Heart right ventricle (tissue), 16 donors: ENCODE measurements around the gene DNAH17. TPM values are rescaled to one million over a fixed set of nuclear protein-coding genes. Genes with fewer than 3 reads are reported as not detected.

Experiments used
- ATAC-seq, 8 donors: fragments of 200-7000 bp; cut with Tn5 transposase; one replicate each; pipeline ENCODE4 v1.9.1; 2020; ENCODE audit warnings: mild to moderate bottlenecking in 8 of 8, moderate library complexity in 8 of 8, moderate number of reproducible peaks in 1 of 8
- DNase-seq, 2 donors: peaks; one replicate each; pipeline ENCODE4 v3.0.0-alpha.2; 2020
- H3K27ac ChIP-seq, 10 donors: fragments of 200-600 bp; sonication (generic) in 2 of 10; one replicate each; pipeline versions ENCODE4 v1.5.0 to v1.8.0; 2020 to 2022; ENCODE audit warnings: mild to moderate bottlenecking in 3 of 10
- H3K27me3 ChIP-seq, 7 donors: fragments of 200-600 bp; one replicate each; pipeline ENCODE4 v1.8.0; 2021 to 2022; ENCODE audit warnings: mild to moderate bottlenecking in 2 of 7
- H3K36me3 ChIP-seq, 9 donors: fragments of 200-600 bp; sonication (generic) in 1 of 9; one replicate each; pipeline versions ENCODE4 v1.5.0 to v1.8.0; 2020 to 2022; ENCODE audit warnings: mild to moderate bottlenecking in 2 of 9
- H3K4me1 ChIP-seq, 9 donors: fragments of 200-600 bp; sonication (generic) in 1 of 9; one replicate each; pipeline versions ENCODE4 v1.5.0 to v1.8.0; 2020 to 2022; ENCODE audit warnings: mild to moderate bottlenecking in 4 of 9
- H3K4me3 ChIP-seq, 10 donors: fragments of 200-600 bp; sonication (generic) in 2 of 10; one replicate each; pipeline versions ENCODE4 v1.5.0 to v1.8.0; 2020 to 2022; ENCODE audit warnings: mild to moderate bottlenecking in 7 of 10, moderate library complexity in 2 of 10
- H3K9me3 ChIP-seq, 11 donors: fragments of 200-600 bp in 10 of 11; sonication (generic) in 2 of 11; one replicate each; pipeline versions ENCODE4 v1.5.0 to v1.8.0; 2013 to 2022; ENCODE audit warnings: mild to moderate bottlenecking in 2 of 11, control low read depth in 1 of 11, moderate library complexity in 1 of 11
- CTCF ChIP-seq, 9 donors: fragments of 200-600 bp; sonication (generic) in 2 of 9; IDR thresholded peaks; one replicate each; pipeline versions ENCODE4 v1.5.0 to v1.8.0; 2021 to 2022; ENCODE audit warnings: antibody characterized with exemption in 9 of 9, mild to moderate bottlenecking in 5 of 9, moderate library complexity in 1 of 9
- WGBS, 2 donors: extraction: QIAGEN DNeasy Blood & Tissue Kit; methylation state at CpG; one replicate each; pipeline ENCODE4 v1.1.7; 2013; ENCODE audit warnings: inconsistent platforms in 1 of 2; 5-methylcytosine and 5-hydroxymethylcytosine counted together
- intact Hi-C, 10 donors: fragments of 100-400 bp; cut with DNase I; formaldehyde crosslinking; loops; one replicate each; pipeline versions ENCODE4 v1.11.1 to v1.14.2; 2022
- polyA plus RNA-seq, 2 donors: library from polyadenylated mRNA; stranded (reverse); fragments of 200-250 nt; gene quantifications; one replicate each; pipeline ENCODE4 v1.2.3, GENCODE V29; 2013
- total RNA-seq, 10 donors: library from RNA; stranded (reverse); fragmentation: NEBNext Ultra II Directional in 3 of 10; extraction: Animal tissue kit (Norgen Biotek cat#: 25700) in 3 of 10; gene quantifications; one replicate each; pipeline versions ENCODE4 v1.2.1 to v1.2.4, GENCODE V29; 2021 to 2023
- donor health status: Arrhythmogenic right ventricular cardiomyopathy.
- donor health status: ischemic (EF 13 %, LVEDD 7.1; RV severe dilation, severe dysfunction).
- donor health status: healthy with polysubstance abuse.
- donor health status: DM: no; HTN: yes; CAD: no.
- donor health status: DM: no; HTN: no; CAD: no.
- donor health status: ischemic (EF 25% LVEDD 6.9; RV normal size, moderate dysfunction).
- donor health status: ischemic (EF 25% LVEDD 5.7; RV mildly dilated, moderate dysfunction).
- donor health status: healthy.
- donor health status: DM: yes; HTN: yes; CAD: no.
- donor health status: Ischemic cardiomyopathy.
- donor health status: ischemic (EF 35%, LVEDD 5.7; RV mildly dilated, moderate dysfunction).
- donor health status: nonischemic (EF 11% LVEDD 7.7; RV severe dilation, severe dysfunction).
- donor health status: DM: yes; HTN: yes; CAD: no.
- donor health status: PGD.
- donor health status: ischemic (EF 29% LVEDD 5.4; RV normal size, mild dysfunction).
- donor health status: nonischemic (EF 23%, LVEDD 6.1; RV moderate dilation, normal function).

DNAH17 gene
- total and polyA plus RNA-seq, 12 donors, result 0.05 to 0.30 (median 0.09) TPM; not detected in 4

DNA sequence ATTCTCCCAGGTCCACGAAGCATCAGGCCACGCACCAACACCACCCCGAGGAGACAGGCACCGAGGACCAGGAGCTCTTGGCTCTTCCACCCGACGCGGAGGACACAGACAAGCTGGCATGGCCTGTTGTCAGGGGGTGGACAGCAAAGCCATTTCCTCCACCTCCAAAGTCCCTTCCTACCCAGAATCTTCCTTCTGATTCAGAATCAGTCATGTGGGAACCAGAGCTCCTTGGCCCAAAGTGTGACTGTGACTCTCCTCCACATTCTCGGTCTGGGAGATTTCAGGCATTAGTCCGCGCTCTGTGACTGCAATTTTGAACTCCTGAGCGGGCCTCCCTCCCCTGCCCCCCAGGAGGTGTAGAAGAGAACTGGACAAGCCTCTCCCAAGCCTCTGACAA, 9.2 kb downstream of the DNAH17 start:
- Histone ChIP-seq H3K27ac (no peak overlapping the region), H3K4me3 (no peak overlapping the region), H3K4me1 (peaks cover 0 to 13% (median under 1%) of the 10 kb centered on the region in 9 donors), H3K36me3 (no peaks in the 10 kb centered on the region), H3K27me3 (peaks cover 0 to 10% (median 4%) of the 10 kb centered on the region in 7 donors), H3K9me3 (no peaks in the 10 kb centered on the region)
- no peak for TF ChIP-seq CTCF (IDR thresholded peaks at IDR 0.05)
- intact Hi-C loops, result no loop called here
- WGBS, 2 donors, result 87 to 90% methylated on average over 11 of the region's 11 CpGs
- ATAC-seq (no peak), DNase-seq (no peak)

GRCh38 chr17:78566947-78567346, 10.2 kb downstream of the DNAH17 start:
- TF ChIP-seq CTCF (IDR thresholded peaks at IDR 0.05), result no peak
- no peak for ATAC-seq
- H3K4me3 ChIP-seq, result no peak overlapping the region
- H3K9me3 ChIP-seq, result no peaks in the 10 kb centered on the region
- WGBS, 2 donors, result 92 to 94% methylated on average over 10 of the region's 10 CpGs
- peaks cover 0 to 10% (median 0%) of the 10 kb centered on the region in 7 donors for H3K27me3 ChIP-seq
- no peak for DNase-seq
- peaks cover 0 to 20% (median 10%) of the 10 kb centered on the region in 9 donors for H3K4me1 ChIP-seq
- intact Hi-C loops, result no loop called here
- no peaks in the 10 kb centered on the region for H3K36me3 ChIP-seq
- no peak overlapping the region for H3K27ac ChIP-seq

GRCh38 chr17:78563189-78564145, 13.7 kb downstream of the DNAH17 start:
- H3K27ac ChIP-seq, result peak overlapping the region in 9 of 10 donors; percentile 44 to 89 (median 75)
- intact Hi-C loops, result loop anchor here in 1 of 10 donors (1.0 kb wide), 1 partner anchor 29 kb away; no protein-coding TSS in a partner anchor
- WGBS, 2 donors, result 51 to 60% methylated on average over 22 of the region's 22 CpGs

More at GRCh38 chr17:78563189-78564145, 13.7 kb downstream of the DNAH17 start:
- DNase-seq (peak; percentile 64 to 83), ATAC-seq (peak in 7 of 8 donors; percentile 62 to 93 (median 89))
- Histone ChIP-seq H3K27me3 (peaks cover 0 to 6% (median 0%) of the 10 kb centered on the region in 7 donors), H3K36me3 (no peaks in the 10 kb centered on the region), H3K4me1 (peaks cover 0 to 21% (median 11%) of the 10 kb centered on the region in 9 donors), H3K9me3 (no peaks in the 10 kb centered on the region), H3K4me3 (no peak overlapping the region)
- TF ChIP-seq CTCF (IDR thresholded peaks at IDR 0.05), result no peak
